Natural killer cell (primary cell): ENCODE measurements around the gene CREB3. TPM values are rescaled to one million over a fixed set of nuclear protein-coding genes. Genes with fewer than 3 reads are reported as not detected.
A peak's percentile ranks its signal among the peaks of the same experiment; 100 is the strongest.

ENCODE experiments used
- ATAC-seq, 3 donors: fragments of 150-1000 bp in 2 of 3; fragments of 200-7000 bp in 1 of 3; cut with Tn5 transposase; 1 replicate in 1 of 3; 2 replicates in 2 of 3; pipeline ENCODE4 v1.10.0; 2021; ENCODE audit warnings: mild to moderate bottlenecking in 2 of 3, moderate library complexity in 2 of 3
- DNase-seq, 2 donors: peaks; one replicate each; pipeline versions ENCODE4 v3.0.0 to v3.0.0-alpha.2; 2013 to 2021; ENCODE audit warnings: mixed read lengths in 1 of 2
- H3K27ac ChIP-seq: one replicate; pipeline ENCODE4 v1.5.1; 2013; ENCODE audit warnings: mild to moderate bottlenecking, low read length
- H3K27me3 ChIP-seq: one replicate; pipeline ENCODE4 v1.6.1; 2013; ENCODE audit warnings: low read length; ENCODE audit not compliant: control insufficient read depth, insufficient read depth
- H3K36me3 ChIP-seq: one replicate; pipeline ENCODE4 v1.6.1; 2013; ENCODE audit warnings: low read length; ENCODE audit not compliant: control insufficient read depth, insufficient read depth
- H3K4me1 ChIP-seq: one replicate; pipeline ENCODE4 v1.6.1; 2013; ENCODE audit warnings: low read length; ENCODE audit not compliant: control insufficient read depth, insufficient read depth
- H3K4me3 ChIP-seq: one replicate; pipeline ENCODE4 v1.5.1; 2013; ENCODE audit warnings: low read length
- H3K9me3 ChIP-seq: one replicate; pipeline ENCODE4 v1.6.1; 2013; ENCODE audit warnings: low read length; ENCODE audit not compliant: control insufficient read depth, insufficient read depth
- H3K27ac Mint-ChIP-seq, 2 donors: one replicate each; pipeline ENCODE4 v1.8.0; 2022; ENCODE audit warnings: mild to moderate bottlenecking in 2 of 2, mixed read lengths in 2 of 2, moderate library complexity in 1 of 2
- H3K27me3 Mint-ChIP-seq, 2 donors: one replicate each; pipeline ENCODE4 v1.8.0; 2022; ENCODE audit warnings: low read depth in 2 of 2, mixed read lengths in 2 of 2
- H3K36me3 Mint-ChIP-seq: one replicate; pipeline ENCODE4 v1.8.0; 2022; ENCODE audit warnings: mixed read lengths
- H3K4me1 Mint-ChIP-seq, 2 donors: one replicate each; pipeline ENCODE4 v1.8.0; 2022; ENCODE audit warnings: mixed read lengths in 2 of 2
- H3K4me3 Mint-ChIP-seq: one replicate; pipeline ENCODE4 v1.8.0; 2022; ENCODE audit warnings: mild to moderate bottlenecking, moderate library complexity, mixed read lengths
- H3K9me3 Mint-ChIP-seq, 2 donors: one replicate each; pipeline ENCODE4 v1.8.0; 2022; ENCODE audit warnings: mixed read lengths in 2 of 2
- WGBS: methylation state at CpG from one replicate; pipeline ENCODE4 v1.1.7; 2013; ENCODE audit warnings: missing lambda C conversion rate; ENCODE audit not compliant: insufficient coverage; 5-methylcytosine and 5-hydroxymethylcytosine counted together
- intact Hi-C: fragments of 100-400 bp; cut with micrococcal nuclease; formaldehyde crosslinking; loops from one replicate; pipeline ENCODE4 v1.14.2; 2022
- total RNA-seq, 4 donors: library from RNA; stranded (reverse); fragments of 120-200 nt in 1 of 4; gene quantifications; one replicate each; pipeline versions ENCODE4 v1.2.3 to v1.2.4, GENCODE V29; 2013 to 2022
- TF ChIP-seq, protein P1 (sequence below): fragments of 200-600 bp; IDR thresholded peaks from one replicate; pipeline ENCODE4 v1.8.0; 2022; ENCODE audit warnings: antibody characterized with exemption

The CREB3 gene
- total RNA-seq, 3 donors from 2014 or later (not counting 1 experiment from before 2014, with no cell fraction given) = 15.7 to 19.7 (median 18.8) TPM

- Histone ChIP-seq H3K4me1 (no peaks in the 10 kb centered on the region), H3K36me3 (peaks cover 98% of the 10 kb centered on the region), H3K4me3 (no peak overlapping the region), H3K27ac (no peak overlapping the region), H3K9me3 (no peaks in the 10 kb centered on the region), H3K27me3 (no peaks in the 10 kb centered on the region)
- TF ChIP-seq, protein P1, sequence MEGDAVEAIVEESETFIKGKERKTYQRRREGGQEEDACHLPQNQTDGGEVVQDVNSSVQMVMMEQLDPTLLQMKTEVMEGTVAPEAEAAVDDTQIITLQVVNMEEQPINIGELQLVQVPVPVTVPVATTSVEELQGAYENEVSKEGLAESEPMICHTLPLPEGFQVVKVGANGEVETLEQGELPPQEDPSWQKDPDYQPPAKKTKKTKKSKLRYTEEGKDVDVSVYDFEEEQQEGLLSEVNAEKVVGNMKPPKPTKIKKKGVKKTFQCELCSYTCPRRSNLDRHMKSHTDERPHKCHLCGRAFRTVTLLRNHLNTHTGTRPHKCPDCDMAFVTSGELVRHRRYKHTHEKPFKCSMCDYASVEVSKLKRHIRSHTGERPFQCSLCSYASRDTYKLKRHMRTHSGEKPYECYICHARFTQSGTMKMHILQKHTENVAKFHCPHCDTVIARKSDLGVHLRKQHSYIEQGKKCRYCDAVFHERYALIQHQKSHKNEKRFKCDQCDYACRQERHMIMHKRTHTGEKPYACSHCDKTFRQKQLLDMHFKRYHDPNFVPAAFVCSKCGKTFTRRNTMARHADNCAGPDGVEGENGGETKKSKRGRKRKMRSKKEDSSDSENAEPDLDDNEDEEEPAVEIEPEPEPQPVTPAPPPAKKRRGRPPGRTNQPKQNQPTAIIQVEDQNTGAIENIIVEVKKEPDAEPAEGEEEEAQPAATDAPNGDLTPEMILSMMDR = no peak
- Mint-ChIP-seq H3K4me1 (peaks cover 12 to 18% of the 10 kb centered on the region in 2 donors), H3K4me3 (no peak overlapping the region), H3K9me3 (no peaks in the 10 kb centered on the region), H3K36me3 (peaks cover 14% of the 10 kb centered on the region), H3K27ac (peak overlapping the region; percentile 36 to 65), H3K27me3 (no peaks in the 10 kb centered on the region)
- WGBS = 98% methylated on average over 7 of the region's 7 CpGs
- ATAC-seq = no peak
- no peak for DNase-seq
- intact Hi-C loops = no loop called here
These were observed 29.8 kb upstream of the CREB3 start for GRCh38 chr9:35702696-35703095.

GRCh38 chr9:35703906-35704672 is 28.4 kb upstream of the CREB3 start:
- Mint-ChIP-seq H3K4me1 (peaks cover 13 to 20% of the 10 kb centered on the region in 2 donors), H3K27ac (no peak overlapping the region), H3K27me3 (no peaks in the 10 kb centered on the region), H3K36me3 (peaks cover 27% of the 10 kb centered on the region), H3K9me3 (no peaks in the 10 kb centered on the region), H3K4me3 (no peak overlapping the region)
- no peak overlapping the region for H3K27ac ChIP-seq
- H3K9me3 ChIP-seq = no peaks in the 10 kb centered on the region
- TF ChIP-seq, protein P1 = no peak
- no peak for ATAC-seq
- intact Hi-C loops = no loop called here
- no peaks in the 10 kb centered on the region for H3K27me3 ChIP-seq
- H3K36me3 ChIP-seq = peaks cover 97% of the 10 kb centered on the region
- DNase-seq = no peak
- no peaks in the 10 kb centered on the region for H3K4me1 ChIP-seq
- no peak overlapping the region for H3K4me3 ChIP-seq
- WGBS = 97% methylated on average over 26 of the region's 26 CpGs

DNA sequence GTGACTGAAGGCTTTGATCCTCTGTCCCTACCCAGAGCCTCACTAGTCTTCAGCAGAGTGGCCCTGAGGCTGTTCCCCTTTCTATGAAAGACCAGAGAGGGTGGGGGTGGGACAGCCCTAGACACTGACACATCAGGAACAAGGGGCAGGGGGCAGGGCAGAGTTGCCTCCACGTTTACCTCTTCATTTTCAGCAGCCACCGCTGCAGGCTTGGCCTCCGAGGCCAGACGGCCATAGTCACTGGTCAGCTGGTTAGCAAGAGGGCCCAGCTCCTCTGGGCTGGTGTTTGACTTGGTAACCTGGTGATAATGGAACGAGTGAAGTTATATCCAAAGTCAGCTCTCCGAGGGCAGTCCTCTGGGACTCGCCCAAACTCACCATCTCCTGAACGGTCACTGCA is 27.1 kb upstream of the CREB3 start:
- no peaks in the 10 kb centered on the region for H3K4me1 ChIP-seq
- Mint-ChIP-seq H3K4me1 (peaks cover 13 to 20% of the 10 kb centered on the region in 2 donors), H3K36me3 (peaks cover 27% of the 10 kb centered on the region), H3K4me3 (no peak overlapping the region), H3K27ac (peak overlapping the region in 1 of 2 donors; percentile 78), H3K27me3 (no peaks in the 10 kb centered on the region), H3K9me3 (no peaks in the 10 kb centered on the region)
- WGBS = 91% methylated on average over 8 of the region's 8 CpGs
- peaks cover 92% of the 10 kb centered on the region for H3K36me3 ChIP-seq
- intact Hi-C loops = no loop called here
- TF ChIP-seq, protein P1 = no peak
- H3K4me3 ChIP-seq = no peak overlapping the region
- no peaks in the 10 kb centered on the region for H3K9me3 ChIP-seq
- no peaks in the 10 kb centered on the region for H3K27me3 ChIP-seq
- no peak overlapping the region for H3K27ac ChIP-seq
- ATAC-seq (no peak), DNase-seq (no peak)
